Sigmoid colon (tissue), 4 donors: ENCODE measurements around the gene S100A13.

Source experiments
- EP300 ChIP-seq, 4 donors: sonication (generic); formaldehyde crosslinking; IDR thresholded peaks; one replicate each; pipeline ENCODE4 v1.6.1; 2017; ENCODE audit warnings: antibody characterized with exemption in 4 of 4
- POLR2A ChIP-seq, 2 donors: fragments of 450-650 bp; IDR thresholded peaks; one replicate each; pipeline ENCODE4 v1.6.1; 2016; ENCODE audit warnings: antibody characterized with exemption in 2 of 2, mild to moderate bottlenecking in 2 of 2, moderate library complexity in 2 of 2
- POLR2AphosphoS5 ChIP-seq, 4 donors: sonication (generic); formaldehyde crosslinking; IDR thresholded peaks; one replicate each; pipeline ENCODE4 v1.6.1; 2017; ENCODE audit warnings: antibody characterized with exemption in 4 of 4
- TF ChIP-seq, protein P1 (sequence below), 4 experiments: fragments of 450-650 bp in 3 of 4; fragments of 200-600 bp in 1 of 4; IDR thresholded peaks; one replicate each; pipeline ENCODE4 v1.5.1; 2016 to 2019; ENCODE audit warnings: antibody characterized with exemption in 4 of 4, mild to moderate bottlenecking in 3 of 4, moderate library complexity in 2 of 4

- TF ChIP-seq, protein P1, sequence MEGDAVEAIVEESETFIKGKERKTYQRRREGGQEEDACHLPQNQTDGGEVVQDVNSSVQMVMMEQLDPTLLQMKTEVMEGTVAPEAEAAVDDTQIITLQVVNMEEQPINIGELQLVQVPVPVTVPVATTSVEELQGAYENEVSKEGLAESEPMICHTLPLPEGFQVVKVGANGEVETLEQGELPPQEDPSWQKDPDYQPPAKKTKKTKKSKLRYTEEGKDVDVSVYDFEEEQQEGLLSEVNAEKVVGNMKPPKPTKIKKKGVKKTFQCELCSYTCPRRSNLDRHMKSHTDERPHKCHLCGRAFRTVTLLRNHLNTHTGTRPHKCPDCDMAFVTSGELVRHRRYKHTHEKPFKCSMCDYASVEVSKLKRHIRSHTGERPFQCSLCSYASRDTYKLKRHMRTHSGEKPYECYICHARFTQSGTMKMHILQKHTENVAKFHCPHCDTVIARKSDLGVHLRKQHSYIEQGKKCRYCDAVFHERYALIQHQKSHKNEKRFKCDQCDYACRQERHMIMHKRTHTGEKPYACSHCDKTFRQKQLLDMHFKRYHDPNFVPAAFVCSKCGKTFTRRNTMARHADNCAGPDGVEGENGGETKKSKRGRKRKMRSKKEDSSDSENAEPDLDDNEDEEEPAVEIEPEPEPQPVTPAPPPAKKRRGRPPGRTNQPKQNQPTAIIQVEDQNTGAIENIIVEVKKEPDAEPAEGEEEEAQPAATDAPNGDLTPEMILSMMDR (IDR thresholded peaks at IDR 0.05) = no peak
- TF ChIP-seq POLR2A (IDR thresholded peaks at IDR 0.05) (no peak), POLR2AphosphoS5 (IDR thresholded peaks at IDR 0.05) (no peak), EP300 (IDR thresholded peaks at IDR 0.05) (no peak)
Observed at GRCh38 chr1:153659656-153660055, 32.4 kb upstream of the S100A13 start.
